Neural progenitor cell (in vitro differentiated cells): ENCODE data around the gene NOX3.

Experiments
- CTCF ChIP-seq: fragments of 200-600 bp; sonication (generic); IDR thresholded peaks from 2 replicates; pipeline ENCODE4 v1.5.1; 2017; ENCODE audit warnings: antibody characterized with exemption, mild to moderate bottlenecking
- EZH2 ChIP-seq: fragments of 200-600 bp; sonication (generic); IDR thresholded peaks from 2 replicates; pipeline ENCODE4 v1.6.1; 2017; ENCODE audit warnings: antibody characterized with exemption, mild to moderate bottlenecking, moderate library complexity

- TF ChIP-seq CTCF: no peak
- TF ChIP-seq EZH2: no peak
These were observed 1.2 kb downstream of the NOX3 start for GRCh38 chr6:155454471-155454870.
